T-helper 2 cell (primary cell): ENCODE results near the gene STAT6.

Experiments
- DNase-seq, 5 experiments: peaks; one replicate each; pipeline versions ENCODE4 v3.0.0 to v3.0.0-alpha.2; 2012 to 2022

STAT6 gene

GRCh38 chr12:57146092-57146491 lies 34.9 kb upstream of the STAT6 start:
- no peak for DNase-seq

- DNase-seq, result no peak
Measured at GRCh38 chr12:57145460-57146059, 34.4 kb upstream of the STAT6 start.

GRCh38 chr12:57143454-57143853 lies 32.3 kb upstream of the STAT6 start:
- DNase-seq, result no peak

DNA sequence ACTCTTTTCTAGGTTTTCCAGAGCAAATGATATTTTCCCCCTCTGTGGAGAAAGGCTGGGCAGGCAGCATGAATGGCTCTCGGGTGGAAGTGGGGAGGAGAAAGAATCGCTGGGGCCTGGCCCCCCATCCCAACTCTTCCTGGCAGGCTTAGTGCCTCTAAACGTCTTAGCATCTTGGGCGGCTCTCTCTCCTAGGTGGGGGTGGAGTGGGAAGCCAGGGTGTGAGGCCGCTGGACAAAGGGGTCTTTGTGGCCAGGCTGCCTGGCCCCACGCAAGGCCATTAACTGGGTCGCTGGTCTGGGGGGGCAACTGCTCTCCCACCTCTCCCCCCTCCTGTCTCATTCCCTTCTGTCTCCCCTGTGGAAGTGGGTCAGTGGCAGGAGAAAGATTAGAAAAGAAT lies 31.6 kb upstream of the STAT6 start:
- DNase-seq, result no peak

DNA sequence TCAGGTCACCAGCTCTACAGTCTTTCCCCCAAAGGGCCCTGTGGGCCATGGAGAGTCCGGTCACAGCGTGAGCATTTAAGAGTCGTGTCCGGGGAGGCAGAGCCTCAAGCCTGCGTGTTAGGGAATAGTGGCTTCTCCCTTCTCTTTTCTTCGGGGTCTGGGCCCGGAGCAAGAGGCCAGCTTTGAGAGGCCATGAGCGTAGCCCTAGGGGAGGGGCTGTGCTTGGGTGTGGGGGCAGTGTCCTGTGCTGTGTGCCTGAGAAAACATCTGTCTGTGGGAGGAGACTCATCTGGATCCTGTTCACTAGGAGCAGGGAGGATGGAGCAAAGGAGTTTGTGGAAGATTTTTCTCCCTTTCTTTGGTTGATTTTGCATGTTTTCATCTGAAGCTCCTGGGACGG lies 31.0 kb upstream of the STAT6 start:
- DNase-seq, result no peak

GRCh38 chr12:57141249-57141648 lies 30.1 kb upstream of the STAT6 start:
- no peak for DNase-seq

DNA sequence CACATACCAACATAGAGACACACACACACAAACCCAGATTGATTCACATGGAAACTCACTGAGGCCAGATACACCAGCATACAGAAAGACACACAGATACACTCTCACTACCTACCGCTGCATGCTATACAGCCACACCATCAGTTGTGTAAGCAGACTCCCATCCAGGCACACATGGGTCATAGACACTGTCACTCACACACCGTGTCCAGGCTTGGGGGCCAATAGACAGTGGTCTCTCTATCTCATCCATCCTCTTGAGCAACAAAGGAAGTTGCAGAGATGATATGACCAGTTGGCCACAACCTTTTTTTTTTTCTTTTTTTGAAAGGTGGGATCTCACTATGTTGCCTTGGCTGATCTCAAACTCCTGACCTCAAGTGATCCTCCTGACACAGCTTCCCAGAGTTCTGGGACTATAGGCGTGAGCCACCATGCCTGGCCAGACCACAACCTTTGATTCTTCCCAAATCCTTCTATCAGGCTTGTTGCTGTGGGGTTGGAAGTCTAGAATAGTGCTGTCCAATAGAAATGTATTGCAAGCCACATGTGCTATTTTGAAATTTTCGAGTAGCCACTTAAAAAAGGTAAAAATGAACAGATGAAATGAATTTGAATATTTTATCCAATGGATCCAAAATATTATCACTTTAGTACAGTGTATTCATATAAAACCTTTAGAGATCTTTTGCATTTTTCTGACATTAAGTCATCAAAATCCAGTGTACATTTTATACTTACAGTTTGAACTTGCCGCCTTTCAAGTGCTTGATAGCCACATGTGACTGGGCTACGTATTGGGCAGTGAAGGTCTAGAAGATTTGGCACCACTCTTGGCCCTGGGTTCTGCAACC lies 28.9 kb upstream of the STAT6 start:
- DNase-seq, result no peak

DNA sequence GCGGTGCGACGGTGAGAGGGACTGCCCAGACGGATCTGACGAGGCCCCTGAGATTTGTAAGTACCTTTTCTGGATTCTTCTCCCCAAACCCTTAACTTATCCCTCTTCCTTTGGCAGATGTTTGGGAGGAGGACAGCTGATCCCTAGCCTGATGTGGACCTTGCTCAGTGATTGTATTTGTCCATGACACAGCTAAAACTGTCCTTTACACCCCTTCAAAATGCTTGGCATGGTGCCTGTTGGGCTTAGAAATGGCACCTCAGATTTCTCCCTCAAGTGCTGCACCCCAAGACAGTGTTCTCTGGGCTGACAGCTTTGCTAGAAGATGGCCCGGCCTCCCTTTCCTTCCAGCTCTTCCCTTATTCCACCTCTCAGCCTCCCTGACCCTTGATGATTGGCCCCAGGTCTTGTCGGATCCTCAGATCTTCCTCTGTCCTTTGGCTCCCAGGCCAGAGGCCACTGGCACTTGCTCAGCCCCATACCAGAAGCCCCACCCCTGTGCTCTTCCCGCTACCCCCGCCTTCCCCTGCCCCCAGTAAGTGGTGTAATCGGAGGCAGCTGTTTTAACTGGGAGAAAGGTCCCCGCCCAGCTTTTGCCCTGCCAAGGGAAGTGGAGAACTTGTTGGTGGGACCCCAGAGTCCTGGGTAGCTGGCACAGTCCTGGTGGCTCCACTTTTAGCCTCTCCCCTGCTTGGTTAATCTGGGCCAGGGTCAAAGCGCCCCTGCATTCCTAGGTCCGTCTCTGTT lies 27.5 kb upstream of the STAT6 start:
- no peak for DNase-seq

DNA sequence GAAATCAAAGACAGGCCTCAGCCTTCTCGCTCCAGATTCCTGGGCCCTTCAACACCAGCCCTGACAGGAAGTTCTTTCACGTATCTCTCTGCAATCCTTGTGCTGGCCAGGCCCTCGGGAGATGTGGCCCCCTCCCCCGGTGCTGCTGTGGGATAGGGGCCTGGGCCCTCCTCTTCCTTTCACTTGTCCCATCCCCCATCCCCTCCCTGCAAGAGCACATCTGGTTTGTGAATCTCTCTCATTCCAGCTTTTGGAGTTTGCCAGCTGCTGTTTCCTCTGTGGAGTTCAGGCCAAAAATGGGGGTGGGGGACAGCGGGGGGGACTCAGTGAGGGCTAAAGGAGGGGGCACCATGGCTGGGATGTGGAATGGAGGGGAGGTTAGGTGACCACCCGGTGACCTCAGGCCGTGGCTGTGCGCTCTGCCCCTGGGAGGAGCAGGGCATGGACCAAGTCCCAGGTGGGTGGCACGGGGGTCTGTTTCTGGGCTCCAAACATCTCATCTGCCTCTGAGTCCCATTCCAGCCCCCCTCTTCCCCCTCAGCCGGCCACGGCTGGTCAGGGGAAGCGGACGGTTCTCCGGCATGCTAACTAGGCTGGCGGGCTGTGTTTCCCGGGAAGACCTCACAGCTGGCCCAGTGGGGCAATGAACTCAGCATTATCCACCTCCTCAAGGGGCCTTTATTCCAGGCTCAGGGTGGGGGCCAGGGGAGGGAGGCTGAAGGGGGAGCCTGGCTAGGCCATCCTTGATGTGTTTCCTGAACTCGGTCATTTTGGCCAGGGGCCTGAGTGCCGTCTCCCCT lies 24.6 kb upstream of the STAT6 start:
- no peak for DNase-seq

- no peak for DNase-seq
Measured at GRCh38 chr12:57134949-57135348, 23.8 kb upstream of the STAT6 start.

GRCh38 chr12:57133916-57134315 lies 22.8 kb upstream of the STAT6 start:
- no peak for DNase-seq

DNA sequence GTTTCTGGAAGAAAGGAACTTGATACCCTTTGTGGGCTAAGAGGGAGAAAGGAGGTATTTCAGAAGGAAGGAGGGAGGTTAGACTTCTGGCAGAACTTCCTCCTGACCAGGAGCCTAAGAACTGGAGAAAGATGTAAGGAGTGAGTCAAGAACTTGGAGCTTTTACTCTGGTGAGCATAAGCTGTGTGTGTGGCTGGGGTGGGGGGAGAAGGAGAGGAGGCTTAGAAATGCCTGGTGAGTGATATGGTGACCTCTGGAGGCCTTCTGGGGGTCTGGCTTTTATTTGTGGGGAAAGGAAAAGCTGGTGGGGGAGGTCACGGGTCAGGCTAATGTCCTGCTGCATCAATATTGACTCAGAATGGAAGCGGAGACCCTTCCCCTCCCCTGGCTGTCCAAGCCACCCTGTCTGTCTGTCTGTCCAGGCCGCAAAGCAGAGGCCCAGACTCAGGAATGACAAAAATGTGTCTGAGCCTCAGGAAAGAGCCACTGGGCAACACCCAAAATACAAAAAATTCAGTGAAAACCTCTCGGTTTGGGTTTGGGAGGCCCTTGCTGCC lies 21.9 kb upstream of the STAT6 start:
- DNase-seq, result no peak

- DNase-seq, result no peak
Measured at GRCh38 chr12:57131896-57132744, 21.0 kb upstream of the STAT6 start.

- no peak for DNase-seq
Measured at GRCh38 chr12:57130941-57131340, 19.8 kb upstream of the STAT6 start.

GRCh38 chr12:57129889-57130288 lies 18.7 kb upstream of the STAT6 start:
- DNase-seq, result no peak

DNA sequence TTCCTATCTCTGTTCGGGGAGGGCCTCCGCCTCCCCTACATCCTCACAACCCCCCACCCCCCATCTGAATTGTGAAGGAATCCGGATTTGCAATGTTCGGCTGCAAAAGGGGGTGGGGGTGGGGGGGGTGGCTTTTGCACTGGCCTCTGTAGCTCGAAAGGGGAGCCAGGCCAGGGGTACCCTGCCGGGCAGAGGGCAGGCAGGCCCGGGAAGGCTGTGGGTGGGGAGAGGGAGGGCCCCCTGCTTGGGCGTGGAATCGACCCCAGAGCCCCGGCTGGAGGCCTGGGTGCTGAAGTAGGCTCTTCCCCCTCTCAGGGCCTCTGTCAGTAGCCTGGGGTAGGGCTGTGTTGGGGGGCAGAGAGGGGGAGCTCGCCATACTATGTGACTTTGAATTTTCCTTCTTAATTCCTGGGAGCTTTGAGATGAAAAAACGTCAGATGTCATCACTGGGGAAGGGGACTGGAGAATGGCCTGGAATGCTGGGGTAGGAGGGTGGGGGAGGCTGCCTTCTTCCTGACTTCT lies 18.2 kb upstream of the STAT6 start:
- DNase-seq, result no peak

- DNase-seq, result no peak
Measured at GRCh38 chr12:57128519-57129247, 17.5 kb upstream of the STAT6 start.

GRCh38 chr12:57127726-57128518 lies 16.8 kb upstream of the STAT6 start, which contains the start of gene LRP1:
TSS of gene LRP1 (plus strand) at chr12:57128483. CDS start at chr12:57128965, 482 bp downstream.
- peak; percentile 54 to 89 (median 60) for DNase-seq

DNA sequence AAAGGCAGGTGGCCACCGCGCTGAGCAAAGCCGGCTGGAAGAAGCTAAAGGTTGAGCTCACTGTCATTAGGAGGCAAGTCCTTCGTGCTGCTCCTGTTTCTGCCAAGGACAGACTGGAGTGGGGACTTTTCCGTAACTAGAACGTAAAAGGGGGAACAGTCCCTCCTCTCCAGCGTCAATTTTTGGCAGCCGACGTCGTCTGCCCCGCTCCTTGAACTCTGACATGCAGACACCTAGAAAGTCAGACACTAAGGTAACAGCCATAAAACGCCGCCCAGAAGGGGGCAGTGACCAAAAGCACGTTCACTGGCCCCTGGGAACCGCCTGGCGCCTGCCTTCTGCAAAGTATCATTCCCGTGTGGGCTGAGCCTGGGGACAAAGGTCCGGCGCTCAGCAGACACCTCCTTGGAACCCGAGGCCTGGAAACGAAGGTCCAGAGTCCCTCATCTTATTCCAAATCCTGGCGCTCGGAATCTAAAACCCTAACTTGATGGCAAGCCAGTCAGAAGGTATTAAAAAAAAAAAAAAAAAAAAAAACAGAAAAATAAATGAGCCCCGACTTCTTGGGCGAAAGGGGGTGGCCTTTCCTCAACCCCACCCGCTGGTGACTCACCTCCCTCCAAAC lies 16.1 kb upstream of the STAT6 start:
- DNase-seq, result peak in 3 of 5 experiments; percentile 17 to 45 (median 41)
